OCI-LY3 (cell line): ENCODE results near the gene HUS1.

Experiments used
- H2AFZ ChIP-seq: fragments of 200-600, 300-600 bp; shearing (Covaris generic); 2 replicates; pipeline ENCODE4 v1.6.0; 2014; ENCODE audit warnings: antibody characterized with exemption, low read depth, low read length
- H3K27ac ChIP-seq: fragments of 200-600, 300-600 bp; sonication (generic); 2 replicates; pipeline ENCODE4 v1.5.1; 2014; ENCODE audit warnings: mild to moderate bottlenecking, low read length, moderate library complexity, mixed read lengths
- H3K27me3 ChIP-seq: fragments of 200-600, 300-600 bp; sonication (generic); 2 replicates; pipeline ENCODE4 v1.6.1; 2014; ENCODE audit warnings: low read depth, low read length, mixed read lengths
- H3K36me3 ChIP-seq: fragments of 200-600, 300-600 bp; sonication (generic); replicated peaks from 2 replicates; pipeline ENCODE3; 2014; ENCODE audit warnings: low read depth, low read length, mixed read lengths
- H3K4me1 ChIP-seq: fragments of 300-600, 200-600 bp; sonication (generic); 2 replicates; pipeline ENCODE4 v1.6.1; 2014; ENCODE audit warnings: low read length, mixed read lengths
- H3K4me2 ChIP-seq: fragments of 200-600, 300-600 bp; sonication (generic); 2 replicates; pipeline ENCODE4 v1.6.1; 2014; ENCODE audit warnings: low read length, mixed read lengths
- H3K4me3 ChIP-seq: fragments of 300-600, 200-600 bp; sonication (generic); 2 replicates; pipeline ENCODE4 v1.5.1; 2014; ENCODE audit warnings: antibody characterized with exemption, mild to moderate bottlenecking, low read length, moderate library complexity
- H3K79me2 ChIP-seq: fragments of 300-600, 200-600 bp; shearing (Covaris generic); 2 replicates; pipeline ENCODE4 v1.6.1; 2014; ENCODE audit warnings: mild to moderate bottlenecking, low read length, mixed read lengths
- H3K9ac ChIP-seq: fragments of 300-600, 200-600 bp; shearing (Covaris generic); 2 replicates; pipeline ENCODE4 v1.6.0; 2014; ENCODE audit warnings: mild to moderate bottlenecking, low read length, moderate library complexity
- H3K9me3 ChIP-seq: fragments of 200-600, 300-600 bp; shearing (Covaris generic); 2 replicates; pipeline ENCODE4 v1.6.1; 2014; ENCODE audit warnings: low read length, mixed read lengths; ENCODE audit not compliant: insufficient read depth
- H4K20me1 ChIP-seq: fragments of 200-600, 300-600 bp; sonication (generic); 2 replicates; pipeline ENCODE4 v1.6.1; 2016; ENCODE audit warnings: low read length, mixed read lengths; ENCODE audit not compliant: insufficient read depth
- EZH2phosphoT487 ChIP-seq: fragments of 200-600 bp; shearing (Covaris generic); IDR thresholded peaks from 2 replicates; pipeline ENCODE4 v1.6.1; 2018; ENCODE audit warnings: antibody characterized with exemption, mixed run types, low read depth
- TF ChIP-seq, protein P1 (sequence below): fragments of 200-600, 300-600 bp; sonication (generic); IDR thresholded peaks from 2 replicates; pipeline ENCODE4 v1.5.1; 2014; ENCODE audit warnings: antibody characterized with exemption, low read length, low read depth

The HUS1 gene

DNA sequence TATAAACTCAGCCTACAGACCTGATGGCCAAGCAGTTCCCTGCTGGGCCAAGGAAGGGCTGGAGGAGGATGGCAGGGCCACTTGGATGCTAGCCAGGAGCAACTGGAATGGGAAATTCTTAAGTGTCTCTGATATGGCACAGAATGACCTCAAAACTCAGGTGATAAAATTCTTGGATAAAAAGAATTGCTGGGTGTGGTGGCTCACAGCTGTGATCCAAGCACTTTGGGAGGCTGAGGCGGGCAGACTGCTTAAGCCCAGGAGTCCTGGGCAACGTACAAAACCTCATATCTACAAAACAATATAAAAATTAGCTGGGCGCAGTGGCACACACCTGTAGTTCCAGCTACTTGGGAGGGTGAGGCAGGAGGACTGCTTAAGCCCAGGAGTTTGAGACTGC is 17.2 kb downstream of the HUS1 start:
- TF ChIP-seq EZH2phosphoT487: no peak
- TF ChIP-seq, protein P1, sequence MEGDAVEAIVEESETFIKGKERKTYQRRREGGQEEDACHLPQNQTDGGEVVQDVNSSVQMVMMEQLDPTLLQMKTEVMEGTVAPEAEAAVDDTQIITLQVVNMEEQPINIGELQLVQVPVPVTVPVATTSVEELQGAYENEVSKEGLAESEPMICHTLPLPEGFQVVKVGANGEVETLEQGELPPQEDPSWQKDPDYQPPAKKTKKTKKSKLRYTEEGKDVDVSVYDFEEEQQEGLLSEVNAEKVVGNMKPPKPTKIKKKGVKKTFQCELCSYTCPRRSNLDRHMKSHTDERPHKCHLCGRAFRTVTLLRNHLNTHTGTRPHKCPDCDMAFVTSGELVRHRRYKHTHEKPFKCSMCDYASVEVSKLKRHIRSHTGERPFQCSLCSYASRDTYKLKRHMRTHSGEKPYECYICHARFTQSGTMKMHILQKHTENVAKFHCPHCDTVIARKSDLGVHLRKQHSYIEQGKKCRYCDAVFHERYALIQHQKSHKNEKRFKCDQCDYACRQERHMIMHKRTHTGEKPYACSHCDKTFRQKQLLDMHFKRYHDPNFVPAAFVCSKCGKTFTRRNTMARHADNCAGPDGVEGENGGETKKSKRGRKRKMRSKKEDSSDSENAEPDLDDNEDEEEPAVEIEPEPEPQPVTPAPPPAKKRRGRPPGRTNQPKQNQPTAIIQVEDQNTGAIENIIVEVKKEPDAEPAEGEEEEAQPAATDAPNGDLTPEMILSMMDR: no peak

DNA sequence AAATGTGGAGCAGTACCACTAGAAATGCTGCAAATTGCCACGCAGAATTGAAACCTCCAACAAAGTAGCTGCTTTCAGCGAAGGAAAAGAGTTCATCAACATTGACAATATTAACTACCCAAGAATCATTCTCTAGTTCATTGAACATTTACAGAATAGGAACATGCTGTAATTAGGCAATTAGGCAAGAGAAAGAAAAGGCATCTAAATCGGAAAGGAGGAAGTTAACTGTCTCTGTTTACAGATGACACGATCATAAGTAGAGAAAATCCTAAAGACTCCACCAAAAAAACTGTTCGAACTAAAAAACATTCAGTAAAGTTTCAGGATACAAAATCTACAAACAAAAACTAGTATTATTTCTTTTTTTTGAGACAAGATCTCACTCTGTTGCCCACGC is 22.3 kb downstream of the HUS1 start:
- Histone ChIP-seq H3K4me1 (no peaks in the 10 kb centered on the region), H2AFZ (no peak overlapping the region), H4K20me1 (no peaks in the 10 kb centered on the region), H3K36me3 (peaks cover 20% of the 10 kb centered on the region), H3K79me2 (no peaks in the 10 kb centered on the region), H3K9ac (no peak overlapping the region), H3K9me3 (no peaks in the 10 kb centered on the region), H3K27me3 (no peaks in the 10 kb centered on the region), H3K4me3 (no peak overlapping the region), H3K27ac (no peak overlapping the region), H3K4me2 (no peak overlapping the region)
- TF ChIP-seq, protein P1: no peak
- TF ChIP-seq EZH2phosphoT487: no peak

More for the DNA sequence above, 17.2 kb downstream of the HUS1 start:
- H4K20me1 ChIP-seq: no peaks in the 10 kb centered on the region
- H3K27ac ChIP-seq: no peak overlapping the region
- no peak overlapping the region for H2AFZ ChIP-seq
- H3K9ac ChIP-seq: no peak overlapping the region
- no peaks in the 10 kb centered on the region for H3K27me3 ChIP-seq
- H3K79me2 ChIP-seq: no peaks in the 10 kb centered on the region
- H3K4me2 ChIP-seq: no peak overlapping the region
- no peaks in the 10 kb centered on the region for H3K4me1 ChIP-seq
- no peaks in the 10 kb centered on the region for H3K9me3 ChIP-seq
- H3K4me3 ChIP-seq: no peak overlapping the region
- H3K36me3 ChIP-seq: peaks cover 54% of the 10 kb centered on the region

DNA sequence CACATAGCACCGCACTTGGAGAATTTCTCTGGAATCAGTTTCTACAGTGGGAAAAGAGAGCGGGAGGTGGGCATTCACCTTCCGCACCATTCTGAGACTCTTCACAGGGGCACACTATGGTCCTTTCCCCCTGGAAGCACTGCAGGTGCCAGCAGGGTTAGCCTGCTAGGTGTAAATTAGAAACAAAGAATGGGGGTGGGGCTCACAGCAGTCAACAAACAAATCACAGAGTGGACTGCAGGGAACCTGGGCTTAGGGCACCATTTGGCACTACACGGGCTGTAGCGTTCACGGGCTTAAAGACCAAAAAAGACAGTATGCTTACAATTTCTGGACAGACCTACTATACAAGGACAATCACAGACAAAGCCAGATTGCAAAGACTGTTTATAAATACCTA is 23.2 kb downstream of the HUS1 start:
- Histone ChIP-seq H3K4me1 (no peaks in the 10 kb centered on the region), H3K27me3 (no peaks in the 10 kb centered on the region), H2AFZ (no peak overlapping the region), H3K9ac (no peak overlapping the region), H4K20me1 (no peaks in the 10 kb centered on the region), H3K27ac (no peak overlapping the region), H3K4me3 (no peak overlapping the region), H3K79me2 (no peaks in the 10 kb centered on the region), H3K4me2 (no peak overlapping the region), H3K36me3 (peaks cover 12% of the 10 kb centered on the region), H3K9me3 (no peaks in the 10 kb centered on the region)
- TF ChIP-seq EZH2phosphoT487: no peak
- TF ChIP-seq, protein P1: no peak

DNA sequence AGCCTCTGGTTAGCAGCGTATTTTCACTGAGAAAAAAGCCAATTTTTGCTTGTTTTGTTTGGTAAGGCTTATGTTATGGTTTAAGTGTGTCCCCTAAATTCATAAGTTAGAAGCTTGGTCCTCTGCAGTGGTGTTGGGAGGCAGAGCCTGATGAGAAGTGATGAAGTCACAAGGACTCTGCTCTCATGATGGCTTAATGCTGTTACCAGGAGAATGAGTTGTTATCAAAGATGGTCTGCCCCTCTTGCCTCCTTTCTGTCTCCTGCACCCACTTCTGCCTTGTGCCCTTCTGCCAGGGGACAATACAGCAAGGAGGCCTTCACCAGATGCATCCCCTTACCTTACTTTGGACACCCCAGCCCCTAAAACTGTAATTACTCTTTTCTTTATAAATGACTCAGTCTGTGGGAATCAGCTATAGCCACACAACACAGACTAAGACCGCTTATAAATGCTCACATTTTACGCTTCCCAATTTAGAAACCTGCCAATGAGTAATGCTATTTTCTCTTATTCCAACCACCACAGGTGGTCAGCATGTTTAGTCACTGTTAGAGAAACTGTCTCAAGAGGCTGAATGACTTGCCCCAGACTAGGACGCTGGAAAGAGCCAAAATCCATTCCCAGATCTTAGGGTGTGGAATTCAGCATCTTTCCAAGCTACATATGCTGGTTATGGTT is 25.0 kb downstream of the HUS1 start:
- Histone ChIP-seq H3K27me3 (peaks cover 7% of the 10 kb centered on the region; the same call in 1 of the 2 replicates), H3K4me1 (no peaks in the 10 kb centered on the region), H2AFZ (no peak overlapping the region), H3K9me3 (no peaks in the 10 kb centered on the region), H3K4me3 (no peak overlapping the region), H3K36me3 (peaks cover 5% of the 10 kb centered on the region), H3K27ac (no peak overlapping the region), H3K4me2 (no peak overlapping the region), H4K20me1 (no peaks in the 10 kb centered on the region), H3K79me2 (no peaks in the 10 kb centered on the region), H3K9ac (no peak overlapping the region)
- no peak for TF ChIP-seq EZH2phosphoT487
- TF ChIP-seq, protein P1: no peak
